MG63 (cell line): ENCODE measurements around the gene CAPN11. TPM values are rescaled to one million over a fixed set of nuclear protein-coding genes. Genes with fewer than 3 reads are reported as not detected.
"Not testable (repeated sequence)": the region's sequence is repeated elsewhere in the genome, so short reads cannot be mapped to it uniquely, and the experiment has no call there.

ENCODE experiments used
- DNase-seq: peaks from one replicate; pipeline ENCODE4 v3.0.0-alpha.2; 2020
- H3K27me3 ChIP-seq: fragments of 250-450 bp; sonication (Bioruptor Pico); 2 replicates; pipeline ENCODE4 v1.5.1; 2020; ENCODE audit warnings: mild to moderate bottlenecking, moderate library complexity
- H3K36me3 ChIP-seq: fragments of 250-450 bp; sonication (Bioruptor Pico); 2 replicates; pipeline ENCODE4 v1.5.1; 2020; ENCODE audit warnings: mild to moderate bottlenecking, moderate library complexity
- H3K4me3 ChIP-seq: fragments of 250-450 bp; sonication (Bioruptor Pico); 2 replicates; pipeline ENCODE4 v1.5.1; 2020; ENCODE audit warnings: mild to moderate bottlenecking, moderate library complexity
- H3K9me3 ChIP-seq: fragments of 250-450 bp; sonication (Bioruptor Pico); 2 replicates; pipeline ENCODE4 v1.5.1; 2020; ENCODE audit warnings: mild to moderate bottlenecking, moderate library complexity
- total RNA-seq: library from RNA; depleted of rRNA; stranded (reverse); fragments of >200 nt; shearing (Covaris generic); gene quantifications from 2 replicates; pipeline ENCODE4 v1.2.3, GENCODE V29; 2014; ENCODE audit warnings: low replicate concordance

The CAPN11 gene
- total RNA-seq, 1 experiment from 2014 or later: not detected

DNA sequence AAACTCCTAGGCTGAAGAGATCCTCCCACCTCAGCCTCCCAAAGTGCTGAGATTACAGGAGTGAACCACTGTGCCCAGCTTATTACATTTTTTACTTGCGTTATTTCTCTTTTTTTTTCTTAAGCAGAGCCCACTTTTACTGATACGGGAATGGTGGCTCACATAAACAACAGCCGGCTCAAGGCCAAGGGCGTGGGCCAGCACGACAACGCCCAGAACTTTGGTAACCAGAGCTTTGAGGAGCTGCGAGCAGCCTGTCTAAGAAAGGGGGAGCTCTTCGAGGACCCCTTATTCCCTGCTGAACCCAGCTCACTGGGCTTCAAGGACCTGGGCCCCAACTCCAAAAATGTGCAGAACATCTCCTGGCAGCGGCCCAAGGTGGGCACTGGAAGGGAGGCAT is 10.5 kb downstream of the CAPN11 start:
- no peak for DNase-seq
- no peaks in the 10 kb centered on the region for H3K9me3 ChIP-seq
- peaks cover 17% of the 10 kb centered on the region; the same call in 1 of the 2 replicates for H3K27me3 ChIP-seq
- H3K4me3 ChIP-seq: no peak overlapping the region
- H3K36me3 ChIP-seq: no peaks in the 10 kb centered on the region

DNA sequence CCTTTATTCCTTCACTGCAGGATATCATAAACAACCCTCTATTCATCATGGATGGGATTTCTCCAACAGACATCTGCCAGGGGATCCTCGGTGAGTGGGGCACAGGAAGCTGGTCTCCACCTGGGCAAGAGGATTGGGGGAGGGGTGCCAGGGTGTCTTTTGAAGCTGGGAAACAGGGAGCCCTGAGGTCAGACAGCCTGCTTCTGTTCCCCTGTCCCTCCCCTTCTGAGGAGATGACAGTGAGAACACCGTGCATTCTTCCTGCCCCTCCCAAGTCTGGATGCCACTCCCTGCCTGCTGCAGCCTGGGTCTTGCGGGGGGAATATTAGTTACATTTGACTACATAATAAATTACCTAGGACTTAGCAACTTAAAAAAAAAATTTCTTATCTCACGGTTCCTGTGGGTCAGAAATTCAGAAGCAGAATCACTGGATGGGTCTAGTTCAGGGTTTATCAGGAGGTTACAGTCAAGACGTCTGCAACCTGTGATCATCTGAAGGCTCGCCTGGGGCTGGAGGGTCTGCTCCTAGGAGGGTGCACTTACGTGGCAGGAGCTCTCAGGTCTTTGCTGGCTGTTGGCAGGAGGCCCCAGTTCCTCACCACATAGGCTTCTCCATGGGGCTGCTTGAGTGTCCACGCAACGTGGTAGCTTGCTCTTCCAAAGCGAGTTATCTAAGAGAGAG is 11.4 kb downstream of the CAPN11 start:
- H3K4me3 ChIP-seq: no peak overlapping the region
- DNase-seq: no peak
- H3K27me3 ChIP-seq: peaks cover 10% of the 10 kb centered on the region; the same call in 1 of the 2 replicates
- no peaks in the 10 kb centered on the region for H3K9me3 ChIP-seq
- H3K36me3 ChIP-seq: no peaks in the 10 kb centered on the region

DNA sequence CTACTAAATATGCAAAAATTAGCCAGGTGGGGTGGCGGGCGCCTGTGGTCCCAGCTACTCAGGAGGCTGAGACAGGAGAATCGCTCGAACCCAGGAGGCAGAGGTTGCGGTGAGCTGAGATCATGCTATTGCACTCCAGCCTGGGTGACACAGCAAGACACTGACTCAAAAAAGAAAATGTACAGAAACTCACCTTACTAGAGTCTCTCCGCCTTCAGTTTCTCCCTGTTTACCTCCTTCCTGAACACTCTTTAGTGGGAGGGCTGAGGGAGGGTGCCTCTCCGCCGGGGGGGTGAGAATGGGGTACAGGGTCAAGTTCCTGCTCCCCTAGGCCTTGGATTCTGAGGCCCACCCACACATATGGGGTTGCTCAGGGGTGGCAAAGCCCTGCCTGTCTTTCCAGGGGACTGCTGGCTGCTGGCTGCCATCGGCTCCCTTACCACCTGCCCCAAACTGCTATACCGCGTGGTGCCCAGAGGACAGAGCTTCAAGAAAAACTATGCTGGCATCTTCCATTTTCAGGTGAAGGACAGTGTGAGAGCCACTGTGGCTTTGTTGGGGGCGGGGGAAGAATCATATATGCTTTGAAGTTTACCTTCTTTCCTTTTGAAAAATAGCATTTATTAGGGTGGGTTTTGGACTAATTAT is 13.4 kb downstream of the CAPN11 start:
- Histone ChIP-seq H3K36me3 (no peaks in the 10 kb centered on the region), H3K27me3 (peaks cover 7% of the 10 kb centered on the region; the same call in 1 of the 2 replicates), H3K9me3 (no peaks in the 10 kb centered on the region), H3K4me3 (no peak overlapping the region)
- DNase-seq: no peak

DNA sequence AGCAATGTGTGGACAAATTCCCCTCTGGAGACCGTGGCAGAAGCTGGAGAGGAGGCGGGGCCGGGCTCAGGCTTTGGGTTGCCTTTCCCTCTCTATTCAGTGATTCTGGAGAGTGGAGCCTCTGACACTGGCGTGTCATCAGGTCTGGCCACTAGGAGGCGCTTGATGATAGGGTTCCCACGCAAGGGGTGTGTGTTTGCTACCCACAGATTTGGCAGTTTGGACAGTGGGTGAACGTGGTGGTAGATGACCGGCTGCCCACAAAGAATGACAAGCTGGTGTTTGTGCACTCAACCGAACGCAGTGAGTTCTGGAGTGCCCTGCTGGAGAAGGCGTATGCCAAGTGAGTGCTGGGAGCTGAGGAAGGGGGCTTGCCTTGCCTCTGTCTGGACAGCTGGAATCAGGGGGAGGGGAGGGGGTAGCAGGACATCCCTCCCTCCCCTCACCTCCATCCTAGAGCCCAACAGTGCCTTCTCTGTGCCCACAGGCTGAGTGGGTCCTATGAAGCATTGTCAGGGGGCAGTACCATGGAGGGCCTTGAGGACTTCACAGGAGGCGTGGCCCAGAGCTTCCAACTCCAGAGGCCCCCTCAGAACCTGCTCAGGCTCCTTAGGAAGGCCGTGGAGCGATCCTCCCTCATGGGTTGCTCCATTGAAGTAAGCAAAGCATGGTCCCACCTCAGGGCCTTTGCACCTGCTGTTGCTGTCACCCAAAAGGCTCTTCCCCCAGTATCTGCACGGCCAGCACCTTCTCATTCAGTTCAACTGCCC is 14.3 kb downstream of the CAPN11 start:
- Histone ChIP-seq H3K36me3 (no peaks in the 10 kb centered on the region), H3K27me3 (peaks cover 7% of the 10 kb centered on the region; the same call in 1 of the 2 replicates), H3K4me3 (no peak overlapping the region), H3K9me3 (no peaks in the 10 kb centered on the region)
- peak; percentile 99 for DNase-seq

DNA sequence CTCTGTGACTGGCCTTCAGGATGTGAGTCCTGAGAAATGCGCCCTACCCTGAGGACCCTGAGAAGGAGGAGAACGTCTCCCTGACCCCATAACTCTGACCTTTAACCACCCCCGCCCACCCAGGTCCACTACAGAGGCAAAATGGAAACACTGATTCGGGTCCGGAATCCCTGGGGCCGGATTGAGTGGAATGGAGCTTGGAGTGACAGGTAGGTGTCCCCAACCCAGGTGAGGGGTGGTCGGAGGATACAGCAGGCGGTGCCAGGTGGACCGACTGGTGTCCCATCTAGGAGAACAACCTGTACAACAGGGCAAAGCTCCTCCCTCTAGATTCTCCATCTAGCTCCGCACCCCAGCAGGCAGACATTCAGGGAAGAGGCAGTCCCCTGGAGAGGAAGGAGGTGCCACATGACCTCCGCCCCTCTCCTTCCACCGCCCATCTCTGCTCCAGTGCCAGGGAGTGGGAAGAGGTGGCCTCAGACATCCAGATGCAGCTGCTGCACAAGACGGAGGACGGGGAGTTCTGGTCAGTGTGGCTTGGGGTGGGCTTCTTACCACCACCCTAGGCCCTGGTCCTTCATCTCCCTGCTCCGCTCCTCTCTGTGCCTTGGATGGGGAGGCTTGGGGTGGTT is 17.6 kb downstream of the CAPN11 start:
- H3K9me3 ChIP-seq: no peaks in the 10 kb centered on the region
- no peaks in the 10 kb centered on the region for H3K36me3 ChIP-seq
- no peak overlapping the region for H3K4me3 ChIP-seq
- no peaks in the 10 kb centered on the region for H3K27me3 ChIP-seq
- DNase-seq: no peak

DNA sequence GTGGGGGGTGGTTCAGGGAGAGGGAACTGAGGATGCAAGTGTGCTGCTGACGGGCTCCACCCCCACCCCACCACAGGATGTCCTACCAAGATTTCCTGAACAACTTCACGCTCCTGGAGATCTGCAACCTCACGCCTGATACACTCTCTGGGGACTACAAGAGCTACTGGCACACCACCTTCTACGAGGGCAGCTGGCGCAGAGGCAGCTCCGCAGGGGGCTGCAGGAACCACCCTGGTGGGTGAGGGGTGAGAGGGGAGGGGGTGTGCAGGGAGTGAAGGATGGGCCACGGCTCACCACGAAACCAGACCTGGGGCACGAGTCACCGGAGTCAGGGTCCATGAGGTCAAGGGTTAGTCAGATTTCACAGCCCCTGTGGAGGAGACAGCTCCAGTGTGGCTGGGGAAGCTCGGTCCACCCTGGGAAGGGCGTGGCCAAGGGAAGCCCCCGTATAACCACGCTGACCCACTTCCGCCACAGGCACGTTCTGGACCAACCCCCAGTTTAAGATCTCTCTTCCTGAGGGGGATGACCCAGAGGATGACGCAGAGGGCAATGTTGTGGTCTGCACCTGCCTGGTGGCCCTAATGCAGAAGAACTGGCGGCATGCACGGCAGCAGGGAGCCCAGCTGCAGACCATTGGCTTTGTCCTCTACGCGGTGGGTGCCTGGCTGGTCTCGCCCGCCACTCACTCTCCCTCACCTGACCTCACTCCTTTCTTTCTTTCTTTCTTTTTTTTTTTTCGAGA is 18.3 kb downstream of the CAPN11 start:
- DNase-seq: no peak
- no peak overlapping the region for H3K4me3 ChIP-seq
- H3K36me3 ChIP-seq: no peaks in the 10 kb centered on the region
- no peaks in the 10 kb centered on the region for H3K9me3 ChIP-seq
- H3K27me3 ChIP-seq: no peaks in the 10 kb centered on the region

DNA sequence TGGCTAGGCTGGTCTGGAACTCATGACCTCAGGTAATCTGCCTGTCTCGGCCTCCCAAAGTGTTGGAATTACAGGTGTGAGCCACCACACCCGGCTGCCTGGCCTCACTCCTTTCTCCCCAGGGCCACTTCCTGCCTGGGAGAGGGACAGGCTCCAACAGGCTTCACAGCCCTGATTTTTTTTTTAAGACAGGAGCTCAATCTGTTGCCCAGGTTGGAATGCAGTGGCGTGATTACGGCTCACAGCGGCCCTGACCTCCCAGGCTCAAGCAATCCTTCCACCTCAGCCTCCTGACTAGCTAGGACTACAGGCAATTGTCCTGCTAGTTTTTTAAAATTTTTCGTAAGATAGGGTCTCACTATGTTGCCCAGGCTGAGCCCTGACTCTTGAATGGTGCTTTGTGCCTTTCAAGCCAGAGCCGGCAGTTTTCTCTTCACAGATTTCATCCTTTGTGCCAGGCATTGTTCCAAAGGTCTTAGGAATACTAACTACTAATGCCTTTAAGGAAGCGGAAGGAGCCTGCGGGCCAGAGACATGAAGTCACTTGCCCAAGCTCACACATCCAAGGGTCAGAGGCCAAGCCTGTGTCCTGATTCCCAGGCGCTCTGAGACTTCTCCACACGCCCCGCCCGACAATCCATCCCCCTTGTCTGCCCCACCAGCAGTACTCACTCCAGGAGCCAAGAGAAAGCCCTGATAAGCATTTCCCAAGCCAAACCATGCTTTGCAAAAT is 19.2 kb downstream of the CAPN11 start:
- DNase-seq: peak; percentile 100
- Histone ChIP-seq H3K36me3 (no peaks in the 10 kb centered on the region), H3K27me3 (no peaks in the 10 kb centered on the region), H3K4me3 (no peak overlapping the region), H3K9me3 (no peaks in the 10 kb centered on the region)

DNA sequence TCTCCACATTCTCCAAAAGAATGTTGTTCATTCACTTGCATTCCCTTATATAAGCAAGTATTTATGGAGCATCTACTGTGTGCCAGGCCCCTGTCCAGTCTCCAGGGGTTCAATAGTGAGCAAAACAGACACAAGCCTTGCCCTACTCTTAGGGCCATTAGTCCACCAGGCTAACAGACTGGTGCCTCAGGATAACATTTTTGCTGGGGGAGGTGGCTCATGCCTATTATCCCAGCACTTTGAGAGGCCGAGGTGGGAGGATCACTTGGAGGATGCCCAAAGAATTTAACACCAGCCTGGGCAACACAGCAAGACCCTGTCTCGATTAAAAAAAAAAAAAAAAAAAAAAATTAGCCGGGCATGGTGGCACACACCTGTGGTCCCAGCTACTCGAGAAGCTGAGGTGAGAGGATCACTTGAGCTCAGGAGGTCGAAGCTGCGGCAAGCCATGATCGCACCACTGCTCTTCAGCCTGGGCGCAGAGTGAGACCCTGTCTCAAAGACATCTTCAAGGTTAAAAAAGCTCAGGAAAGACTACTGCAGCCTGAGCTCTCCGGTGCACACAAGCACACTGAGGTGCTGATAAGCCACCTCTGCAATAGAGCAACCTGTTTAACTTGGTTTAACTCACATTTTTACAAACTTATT is 19.9 kb downstream of the CAPN11 start:
- Histone ChIP-seq H3K36me3 (no peaks in the 10 kb centered on the region), H3K27me3 (no peaks in the 10 kb centered on the region), H3K9me3 (no peaks in the 10 kb centered on the region), H3K4me3 (no peak overlapping the region)
- no peak for DNase-seq

DNA sequence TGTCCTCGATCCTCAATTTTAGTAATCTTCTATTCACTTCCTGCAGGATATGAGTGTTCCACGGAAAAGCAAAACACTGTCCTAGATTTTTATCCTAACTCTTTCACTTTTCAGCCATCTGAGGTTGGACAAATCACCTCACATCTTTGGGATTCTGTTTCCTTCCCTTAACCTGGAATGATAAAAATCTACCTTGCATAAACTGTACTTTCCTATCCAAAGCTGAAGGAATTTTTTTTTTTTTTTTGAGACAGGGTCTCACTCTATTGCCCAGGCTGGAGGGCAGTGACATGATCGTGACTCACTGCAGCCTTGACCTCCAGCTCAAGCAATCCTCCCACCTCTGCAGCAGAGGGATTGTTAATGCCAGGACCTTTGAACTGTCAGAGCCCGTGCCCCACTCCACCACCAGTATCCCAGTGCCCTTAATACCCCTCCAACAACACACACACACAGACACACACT is 20.5 kb downstream of the CAPN11 start:
- peak; percentile 89 for DNase-seq
- H3K27me3 ChIP-seq: no peaks in the 10 kb centered on the region
- H3K36me3 ChIP-seq: no peaks in the 10 kb centered on the region
- no peaks in the 10 kb centered on the region for H3K9me3 ChIP-seq
- H3K4me3 ChIP-seq: no peak overlapping the region

DNA sequence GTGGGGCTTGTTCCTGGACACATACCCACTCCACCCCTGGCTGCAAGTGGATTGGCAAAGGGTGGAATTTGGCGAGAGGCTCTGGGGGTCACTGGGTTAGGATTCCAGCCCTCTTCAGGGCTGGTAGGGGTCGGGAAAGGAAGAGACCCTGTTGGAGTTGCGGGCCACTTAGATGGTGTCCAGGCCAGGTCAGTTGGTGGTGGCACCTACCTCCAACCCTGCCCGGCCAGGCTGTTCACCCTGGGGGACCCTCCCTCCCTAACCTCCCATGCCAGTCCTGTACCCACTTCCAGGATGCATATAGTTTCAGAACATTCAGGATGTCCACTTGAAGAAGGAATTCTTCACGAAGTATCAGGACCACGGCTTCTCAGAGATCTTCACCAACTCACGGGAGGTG is 21.0 kb downstream of the CAPN11 start:
- no peaks in the 10 kb centered on the region for H3K9me3 ChIP-seq
- no peaks in the 10 kb centered on the region for H3K36me3 ChIP-seq
- no peaks in the 10 kb centered on the region; the same call in 1 of the 2 replicates for H3K27me3 ChIP-seq
- no peak for DNase-seq
- H3K4me3 ChIP-seq: no peak overlapping the region

DNA sequence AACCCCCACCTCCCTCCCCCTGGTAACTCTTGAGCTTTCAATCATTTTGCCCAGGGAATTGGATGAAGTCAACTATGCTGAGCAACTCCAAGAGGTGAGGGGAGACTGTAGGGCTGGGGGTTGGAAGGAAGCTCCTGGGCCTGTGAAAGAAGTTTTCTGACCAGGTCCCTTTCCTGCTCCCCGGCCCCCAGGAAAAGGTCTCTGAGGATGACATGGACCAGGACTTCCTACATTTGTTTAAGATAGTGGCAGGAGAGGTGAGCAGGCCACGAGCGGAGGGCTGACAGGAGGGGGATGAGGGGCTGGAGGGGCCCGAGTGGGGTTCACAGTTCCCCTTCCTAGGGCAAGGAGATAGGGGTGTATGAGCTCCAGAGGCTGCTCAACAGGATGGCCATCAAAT is 21.8 kb downstream of the CAPN11 start:
- no peak for DNase-seq
- Histone ChIP-seq H3K9me3 (no peaks in the 10 kb centered on the region), H3K27me3 (no peaks in the 10 kb centered on the region; the same call in 1 of the 2 replicates)

DNA sequence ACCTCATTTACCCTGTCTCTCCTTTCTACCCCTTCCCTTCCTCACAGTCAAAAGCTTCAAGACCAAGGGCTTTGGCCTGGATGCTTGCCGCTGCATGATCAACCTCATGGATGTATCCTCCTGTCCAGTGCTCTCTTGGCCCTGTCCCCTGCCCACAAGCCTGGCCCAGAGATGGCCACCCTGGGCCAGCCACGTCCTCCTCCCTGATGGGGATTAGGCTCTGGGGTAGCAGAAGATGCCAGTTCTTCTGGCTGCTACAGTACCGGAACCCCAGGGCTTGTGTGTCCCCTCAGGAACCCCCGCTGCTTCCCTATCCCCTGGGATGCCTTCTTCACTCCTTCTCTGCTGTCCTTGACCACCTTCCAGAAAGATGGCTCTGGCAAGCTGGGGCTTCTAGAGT is 22.3 kb downstream of the CAPN11 start:
- peak; percentile 53 for DNase-seq
- Histone ChIP-seq H3K4me3 (no peak overlapping the region), H3K36me3 (no peaks in the 10 kb centered on the region), H3K9me3 (no peaks in the 10 kb centered on the region), H3K27me3 (no peaks in the 10 kb centered on the region; the same call in 1 of the 2 replicates)

More for the DNA sequence above, 21.8 kb downstream of the CAPN11 start:
- H3K4me3 ChIP-seq: no peak overlapping the region
- no peaks in the 10 kb centered on the region for H3K36me3 ChIP-seq

DNA sequence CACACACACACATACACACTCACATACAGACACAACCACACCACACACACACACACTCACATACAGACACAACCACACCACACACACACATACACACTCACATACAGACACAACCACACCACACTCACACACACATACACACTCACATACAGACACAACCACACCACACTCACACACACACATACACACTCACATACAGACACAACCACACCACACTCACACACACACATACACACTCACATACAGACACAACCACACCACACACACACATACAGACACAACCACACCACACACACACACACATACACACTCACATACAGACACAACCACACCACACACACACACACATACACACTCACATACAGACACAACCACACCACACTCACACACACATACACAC is 23.2 kb downstream of the CAPN11 start:
- not testable (repeated sequence) for H3K27me3 ChIP-seq, H3K9me3 ChIP-seq, DNase-seq, H3K36me3 ChIP-seq, H3K4me3 ChIP-seq

DNA sequence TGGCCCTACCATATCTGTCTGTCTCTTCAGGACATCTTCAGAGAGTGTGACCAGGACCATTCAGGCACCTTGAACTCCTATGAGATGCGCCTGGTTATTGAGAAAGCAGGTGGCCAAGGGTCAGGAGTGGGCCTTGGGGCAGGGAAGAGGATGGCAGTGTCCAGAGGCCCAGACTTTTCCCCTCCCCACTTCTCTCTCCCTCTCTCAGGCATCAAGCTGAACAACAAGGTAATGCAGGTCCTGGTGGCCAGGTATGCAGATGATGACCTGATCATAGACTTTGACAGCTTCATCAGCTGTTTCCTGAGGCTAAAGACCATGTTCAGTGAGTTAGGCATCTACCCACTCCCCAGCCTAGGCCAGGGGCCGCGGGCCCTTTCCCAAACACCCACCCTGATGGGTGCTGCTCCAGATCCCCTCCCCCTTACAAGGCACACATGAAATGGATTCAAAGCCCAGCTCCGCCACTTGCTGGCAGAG is 24.3 kb downstream of the CAPN11 start:
- Histone ChIP-seq H3K36me3 (no peaks in the 10 kb centered on the region), H3K9me3 (no peaks in the 10 kb centered on the region), H3K4me3 (no peak overlapping the region), H3K27me3 (no peaks in the 10 kb centered on the region; the same call in 1 of the 2 replicates)
- no peak for DNase-seq

DNA sequence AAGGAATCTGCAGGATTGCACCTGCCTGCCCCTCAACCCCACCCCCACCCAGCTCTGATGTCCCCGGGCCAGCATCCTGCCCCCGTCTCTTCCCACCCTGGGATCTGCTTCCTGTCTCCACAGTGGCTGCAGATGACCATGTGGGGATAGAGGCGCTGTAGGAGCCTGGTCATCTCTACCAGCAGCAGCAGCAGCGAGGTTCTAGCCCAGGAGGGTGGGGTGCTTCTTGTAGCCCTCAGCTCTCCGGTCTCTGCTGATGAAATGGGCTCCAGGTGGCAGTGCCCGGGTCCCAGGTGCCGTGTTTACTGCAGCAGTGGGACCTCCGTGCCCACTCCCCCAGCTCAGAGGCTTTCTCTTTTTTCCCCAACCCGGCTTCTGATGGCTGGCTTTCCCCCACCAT is 25.2 kb downstream of the CAPN11 start:
- no peaks in the 10 kb centered on the region for H3K9me3 ChIP-seq
- H3K4me3 ChIP-seq: no peak overlapping the region
- no peaks in the 10 kb centered on the region; the same call in 1 of the 2 replicates for H3K27me3 ChIP-seq
- no peaks in the 10 kb centered on the region for H3K36me3 ChIP-seq
- no peak for DNase-seq
